PC-3 (cell line): ENCODE measurements around the gene ITIH5. TPM values are rescaled to one million over a fixed set of nuclear protein-coding genes. Genes with fewer than 3 reads are reported as not detected.

Source experiments
- ATAC-seq: fragments of 200-7000 bp; cut with Tn5 transposase; 2 replicates; pipeline ENCODE4 v1.9.1; 2020; ENCODE audit warnings: mild to moderate bottlenecking, moderate library complexity
- BruUV-seq: library from RNA; stranded (reverse); fragments of 400-500 nt; replicated peaks from 2 replicates; lab custom pipeline; 2021; lab: Mats Ljungman, UMichigan
- CTCF ChIA-PET: fragments of 300-600 bp; sonication (Branson Sonifier 250); formaldehyde crosslinking; loops from one replicate; lab custom pipeline; 2022; ENCODE audit warnings: antibody characterized with exemption; lab: Charles Lee
- POLR2A ChIA-PET: fragments of 300-600 bp; sonication (Branson Sonifier 250); formaldehyde crosslinking; loops from one replicate; lab custom pipeline; 2022; ENCODE audit warnings: antibody characterized with exemption; ENCODE audit not compliant: unreplicated experiment; lab: Charles Lee
- DNase-seq: peaks from one replicate; pipeline ENCODE4 v3.0.0-alpha.2; 2015
- H2AFZ ChIP-seq: fragments of 300-600 bp; sonication (generic); 2 replicates; pipeline ENCODE4 v1.6.0; 2016; ENCODE audit warnings: antibody characterized with exemption, low read length
- H3F3A ChIP-seq: fragments of 300-600 bp; sonication (generic); one replicate; pipeline ENCODE4 v1.6.0; 2017; ENCODE audit warnings: antibody characterized with exemption, low read length, control low read depth, mild to moderate bottlenecking; ENCODE audit not compliant: unreplicated experiment
- H3K27ac ChIP-seq: fragments of 300-600 bp; sonication (generic); 2 replicates; pipeline ENCODE4 v1.5.1; 2016; ENCODE audit warnings: mild to moderate bottlenecking, low read length
- H3K27me3 ChIP-seq: fragments of 300-600 bp; sonication (generic); 2 replicates; pipeline ENCODE4 v1.6.1; 2016; ENCODE audit warnings: low read length, mixed read lengths
- H3K36me3 ChIP-seq: fragments of 300-600 bp; sonication (generic); 2 replicates; pipeline ENCODE4 v1.6.1; 2016; ENCODE audit warnings: low read depth, mixed run types, low read length, mixed read lengths
- H3K4me1 ChIP-seq: fragments of 300-600 bp; sonication (generic); 2 replicates; pipeline ENCODE4 v1.5.1; 2016; ENCODE audit warnings: low read length; ENCODE audit not compliant: insufficient read depth
- H3K4me2 ChIP-seq: fragments of 300-600 bp; sonication (generic); 2 replicates; pipeline ENCODE4 v1.6.0; 2016; ENCODE audit warnings: low read length
- H3K4me3 ChIP-seq: fragments of 300-600 bp; sonication (generic); 2 replicates; pipeline ENCODE4 v1.5.1; 2016; ENCODE audit warnings: mild to moderate bottlenecking, low read length, mixed read lengths
- H3K79me2 ChIP-seq: fragments of 300-600 bp; sonication (generic); 2 replicates; pipeline ENCODE4 v1.6.1; 2017; ENCODE audit warnings: low read length, mixed read lengths
- H3K9ac ChIP-seq: fragments of 300-600 bp; sonication (generic); 2 replicates; pipeline ENCODE4 v1.6.0; 2016; ENCODE audit warnings: mild to moderate bottlenecking, low read length
- H3K9me2 ChIP-seq: fragments of 300-600 bp; sonication (generic); replicated peaks from 2 replicates; pipeline ENCODE4 v1.6.1; 2016; ENCODE audit warnings: mixed run types, low read length, mixed read lengths
- H3K9me3 ChIP-seq: fragments of 300-600 bp; sonication (generic); 2 replicates; pipeline ENCODE4 v1.6.1; 2016; ENCODE audit warnings: low read length, mixed read lengths
- H4K20me1 ChIP-seq: fragments of 300-600 bp; sonication (generic); 2 replicates; pipeline ENCODE4 v1.6.1; 2016; ENCODE audit warnings: low read length, mixed read lengths
- CTCF ChIP-seq: fragments of 300-600 bp; sonication (generic); conservative IDR thresholded peaks from 2 replicates; pipeline ENCODE4 v1.5.1; 2017; ENCODE audit warnings: antibody characterized with exemption, low read depth, mild to moderate bottlenecking, low read length
- EZH2 ChIP-seq: fragments of 300-600 bp; sonication (generic); IDR thresholded peaks from one replicate; pipeline ENCODE4 v1.6.1; 2017; ENCODE audit warnings: antibody characterized with exemption, mild to moderate bottlenecking, low read length; ENCODE audit not compliant: unreplicated experiment
- EZH2phosphoT487 ChIP-seq: fragments of 300-600 bp; sonication (generic); IDR thresholded peaks from 2 replicates; pipeline ENCODE4 v1.6.1; 2018; ENCODE audit warnings: mild to moderate bottlenecking, antibody characterized with exemption, low read length, borderline replicate concordance
- intact Hi-C: fragments of 100-400 bp; cut with micrococcal nuclease; formaldehyde crosslinking; loops from 2 replicates; pipeline ENCODE4 v1.9.0; 2023
- total RNA-seq: library from RNA; depleted of rRNA; stranded (reverse); fragments of >200 nt; gene quantifications from 2 replicates; pipeline ENCODE4 v1.2.3, GENCODE V29; 2014

Gene ITIH5
- total RNA-seq, 1 experiment from 2014 or later = not detected

DNA sequence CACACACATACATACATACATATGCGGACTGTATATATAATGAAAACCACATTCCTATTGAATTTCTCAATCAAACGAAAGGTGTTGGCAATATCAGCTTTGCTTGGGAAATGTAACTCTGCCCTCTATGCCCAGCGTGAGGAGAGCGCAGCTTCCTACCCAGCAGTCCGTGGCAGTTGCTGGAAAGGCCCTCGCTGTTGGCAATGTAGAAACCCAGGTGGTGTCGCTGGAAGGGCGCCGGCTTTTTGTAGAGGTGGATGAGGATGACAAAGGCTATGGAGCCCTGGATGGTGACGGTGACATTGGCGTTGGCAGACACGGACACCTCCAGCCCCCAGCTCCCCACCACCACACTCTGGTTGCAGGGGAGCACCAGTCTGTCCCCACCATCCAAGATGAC, 100.9 kb downstream of the ITIH5 start:
- no TSS peak for BruUV-seq
- no peak for TF ChIP-seq EZH2

DNA sequence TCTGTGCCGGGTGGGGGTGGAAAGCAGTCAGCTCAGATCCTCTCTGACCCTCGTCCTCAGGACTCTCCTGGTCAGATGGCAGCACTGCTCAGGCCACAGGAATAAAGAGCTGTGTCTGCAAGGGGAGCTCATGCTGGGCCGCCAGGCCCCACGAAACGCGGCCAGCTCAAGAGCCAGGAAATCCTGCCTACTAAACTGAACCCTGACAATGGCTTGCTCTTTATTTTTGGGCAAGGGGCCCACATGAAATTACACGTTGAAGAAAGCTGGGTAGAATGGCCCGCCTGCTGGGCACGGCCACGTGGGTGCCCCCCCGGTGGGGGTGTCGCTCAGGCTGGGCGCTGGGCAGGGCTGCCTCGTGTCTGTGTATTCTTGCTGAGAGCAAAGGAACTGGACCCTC, 103.0 kb downstream of the ITIH5 start:
- H2AFZ ChIP-seq = no peak overlapping the region
- H4K20me1 ChIP-seq = no peaks in the 10 kb centered on the region
- no peak overlapping the region for H3K9ac ChIP-seq
- no peak overlapping the region for H3K4me2 ChIP-seq
- no peaks in the 10 kb centered on the region for H3K36me3 ChIP-seq
- H3K27me3 ChIP-seq = peaks cover 16% of the 10 kb centered on the region
- no peaks in the 10 kb centered on the region for H3K4me1 ChIP-seq
- ChIA-PET POLR2A (interaction anchor here (0.6 kb wide), 1 partner anchor 363 kb away, joined by 3 read pairs; no protein-coding TSS in a partner anchor), CTCF (no interaction called here)
- no peak for TF ChIP-seq CTCF
- TF ChIP-seq EZH2 = no peak
- no peak for TF ChIP-seq EZH2phosphoT487
- H3K9me2 ChIP-seq = no peaks in the 10 kb centered on the region
- ATAC-seq (no peak), DNase-seq (no peak)
- no peak overlapping the region for H3K4me3 ChIP-seq
- no peaks in the 10 kb centered on the region for H3K9me3 ChIP-seq
- H3K79me2 ChIP-seq = no peaks in the 10 kb centered on the region
- no peak overlapping the region for H3K27ac ChIP-seq
- intact Hi-C loops = no loop called here
- no peaks in the 10 kb centered on the region for H3F3A ChIP-seq
- BruUV-seq = no TSS peak

More for the DNA sequence above, 100.9 kb downstream of the ITIH5 start:
- H3K79me2 ChIP-seq = no peaks in the 10 kb centered on the region
- intact Hi-C loops = no loop called here
- H3F3A ChIP-seq = no peaks in the 10 kb centered on the region
- H3K4me3 ChIP-seq = no peak overlapping the region
- no peak overlapping the region for H2AFZ ChIP-seq
- H4K20me1 ChIP-seq = no peaks in the 10 kb centered on the region
- H3K27ac ChIP-seq = no peak overlapping the region
- H3K27me3 ChIP-seq = peaks cover 4% of the 10 kb centered on the region; the same call in 1 of the 2 replicates
- ChIA-PET POLR2A (no interaction called here), CTCF (no interaction called here)
- H3K4me2 ChIP-seq = no peak overlapping the region
- H3K36me3 ChIP-seq = no peaks in the 10 kb centered on the region
- DNase-seq = no peak
- H3K9me2 ChIP-seq = no peaks in the 10 kb centered on the region
- no peaks in the 10 kb centered on the region for H3K4me1 ChIP-seq
- no peak overlapping the region for H3K9ac ChIP-seq
- ATAC-seq = no peak
- H3K9me3 ChIP-seq = no peaks in the 10 kb centered on the region

- POLR2A ChIA-PET = interaction anchor here (0.6 kb wide), 1 partner anchor 363 kb away, joined by 3 read pairs; no protein-coding TSS in a partner anchor
- intact Hi-C loops = no loop called here
- Histone ChIP-seq H3K4me3 (no peak overlapping the region), H3K4me1 (no peaks in the 10 kb centered on the region), H2AFZ (no peak overlapping the region), H3K9me2 (no peaks in the 10 kb centered on the region), H3K4me2 (no peak overlapping the region), H3K9ac (no peak overlapping the region), H3K36me3 (no peaks in the 10 kb centered on the region), H3K27me3 (peaks cover 20% of the 10 kb centered on the region), H3K9me3 (no peaks in the 10 kb centered on the region), H3K27ac (no peak overlapping the region), H3K79me2 (no peaks in the 10 kb centered on the region), H4K20me1 (no peaks in the 10 kb centered on the region), H3F3A (no peaks in the 10 kb centered on the region)
- DNase-seq (no peak), ATAC-seq (no peak)
- CTCF ChIA-PET = no interaction called here
- TF ChIP-seq EZH2 (no peak), CTCF (no peak), EZH2phosphoT487 (no peak)
- BruUV-seq = no TSS peak
Observed at GRCh38 chr10:7563368-7563767, 103.4 kb downstream of the ITIH5 start.
